Measurements from ENCODE around the gene OR10G3. TPM values are rescaled to one million over a fixed set of nuclear protein-coding genes. Genes with fewer than 3 reads are reported as not detected.
A peak's percentile ranks its signal among the peaks of the same experiment; 100 is the strongest.

The OR10G3 gene
- total RNA-seq, 3 donors from 2014 or later, result not detected

- no peak for DNase-seq
- ATAC-seq, result no peak
- no peak for TF ChIP-seq CTCF (IDR thresholded peaks at IDR 0.05)
- no peaks in the 10 kb centered on the region for H3K4me1 ChIP-seq (ENCODE audit: low read depth)
- peaks cover 17% of the 10 kb centered on the region for H3K9me3 ChIP-seq
- no peak overlapping the region for H3K4me3 ChIP-seq
- intact Hi-C loops (cut with DNase I, micrococcal nuclease), result no loop called here
- no peaks in the 10 kb centered on the region for H3K36me3 ChIP-seq (ENCODE audit: low read depth)
These were observed 9.4 kb upstream of the OR10G3 start for GRCh38 chr14:21589317-21589716.

GRCh38 chr14:21575661-21576060 lies 4.2 kb downstream of the OR10G3 start:
- Histone ChIP-seq H3K36me3 (ENCODE audit: low read depth) (no peaks in the 10 kb centered on the region), H3K4me3 (no peak overlapping the region), H3K4me1 (ENCODE audit: low read depth) (no peaks in the 10 kb centered on the region), H3K9me3 (peaks cover 7% of the 10 kb centered on the region)
- ATAC-seq (no peak), DNase-seq (no peak)
- intact Hi-C loops (cut with DNase I, micrococcal nuclease), result no loop called here
- no peak for TF ChIP-seq CTCF (IDR thresholded peaks at IDR 0.05)

GRCh38 chr14:21572604-21573003 lies 7.3 kb downstream of the OR10G3 start:
- H3K4me1 ChIP-seq (ENCODE audit: low read depth), result no peaks in the 10 kb centered on the region
- DNase-seq, result no peak
- no peaks in the 10 kb centered on the region for H3K36me3 ChIP-seq (ENCODE audit: low read depth)
- TF ChIP-seq CTCF (IDR thresholded peaks at IDR 0.05), result no peak
- intact Hi-C loops (cut with DNase I, micrococcal nuclease), result no loop called here
- peaks cover 7% of the 10 kb centered on the region for H3K9me3 ChIP-seq
- no peak for ATAC-seq
- no peak overlapping the region for H3K4me3 ChIP-seq

GRCh38 chr14:21558703-21559170 lies 21.1 kb downstream of the OR10G3 start:
- TF ChIP-seq CTCF (IDR thresholded peaks at IDR 0.05), result no peak
- Histone ChIP-seq H3K9me3 (no peaks in the 10 kb centered on the region), H3K4me1 (ENCODE audit: low read depth) (peaks cover 4% of the 10 kb centered on the region), H3K4me3 (no peak overlapping the region), H3K36me3 (ENCODE audit: low read depth) (no peaks in the 10 kb centered on the region)
- DNase-seq, result no peak
- intact Hi-C loops (cut with DNase I, micrococcal nuclease), result loop anchor here in 1 of 2 donors (10.0 kb wide), 1 partner anchor 64 kb away; no protein-coding TSS in a partner anchor
- no peak for ATAC-seq

- Histone ChIP-seq H3K4me1 (ENCODE audit: low read depth) (peaks cover 4% of the 10 kb centered on the region), H3K9me3 (no peaks in the 10 kb centered on the region), H3K4me3 (no peak overlapping the region), H3K36me3 (ENCODE audit: low read depth) (no peaks in the 10 kb centered on the region)
- ATAC-seq, result peak; percentile 92
- intact Hi-C loops (cut with DNase I, micrococcal nuclease), result loop anchor here in 1 of 2 donors (10.0 kb wide), 1 partner anchor 62 kb away; no protein-coding TSS in a partner anchor
- peak in 2 of 3 donors; percentile 39 to 94 for DNase-seq
- TF ChIP-seq CTCF (IDR thresholded peaks at IDR 0.05), result peak; percentile 38
These were observed 22.6 kb downstream of the OR10G3 start for GRCh38 chr14:21557084-21557901.

All from mucosa of descending colon (tissue), 3 donors.